Adipocyte (in vitro differentiated cells): Measurements from ENCODE around the gene KCNJ5.

ENCODE experiments used
- DNase-seq: peaks from one replicate; pipeline ENCODE4 v3.0.0-alpha.2; 2015; ENCODE audit warnings: low read depth
- H3K27me3 ChIP-seq: replicated peaks from 2 replicates; pipeline ENCODE4 v1.7.0; 2013; ENCODE audit warnings: mild to moderate bottlenecking, low read length, moderate library complexity; ENCODE audit not compliant: control insufficient read depth, insufficient read depth
- H3K36me3 ChIP-seq: 2 replicates; pipeline ENCODE4 v1.7.0; 2013; ENCODE audit warnings: low read length, mild to moderate bottlenecking, moderate library complexity; ENCODE audit not compliant: control insufficient read depth, insufficient read depth, severe bottlenecking
- H3K4me1 ChIP-seq: 2 replicates; pipeline ENCODE4 v1.7.0; 2013; ENCODE audit warnings: mild to moderate bottlenecking, low read length, moderate library complexity; ENCODE audit not compliant: control insufficient read depth, insufficient read depth
- H3K4me3 ChIP-seq: 2 replicates; pipeline ENCODE4 v1.7.0; 2013; ENCODE audit warnings: mild to moderate bottlenecking, low read length, moderate library complexity
- H3K9ac ChIP-seq: 2 replicates; pipeline ENCODE4 v1.7.0; 2013; ENCODE audit warnings: mild to moderate bottlenecking, low read length, moderate library complexity
- H3K9me3 ChIP-seq: 2 replicates; pipeline ENCODE4 v1.7.0; 2013; ENCODE audit warnings: mild to moderate bottlenecking, low read length, moderate library complexity; ENCODE audit not compliant: control insufficient read depth

The KCNJ5 gene

GRCh38 chr11:128927108-128927461, 35.9 kb downstream of the KCNJ5 start:
- DNase-seq = no peak
- no peaks in the 10 kb centered on the region for H3K4me1 ChIP-seq

GRCh38 chr11:128927683-128928336, 36.7 kb downstream of the KCNJ5 start:
- no peak overlapping the region for H3K9ac ChIP-seq
- H3K9me3 ChIP-seq = no peaks in the 10 kb centered on the region
- no peak overlapping the region for H3K4me3 ChIP-seq
- no peak for DNase-seq
- H3K36me3 ChIP-seq = no peaks in the 10 kb centered on the region
- peaks cover 51% of the 10 kb centered on the region for H3K27me3 ChIP-seq
- no peaks in the 10 kb centered on the region for H3K4me1 ChIP-seq

More at GRCh38 chr11:128927108-128927461, 35.9 kb downstream of the KCNJ5 start:
- H3K9ac ChIP-seq = no peak overlapping the region
- H3K36me3 ChIP-seq = no peaks in the 10 kb centered on the region
- H3K4me3 ChIP-seq = no peak overlapping the region
- H3K27me3 ChIP-seq = peaks cover 47% of the 10 kb centered on the region
- H3K9me3 ChIP-seq = no peaks in the 10 kb centered on the region

- Histone ChIP-seq H3K4me1 (no peaks in the 10 kb centered on the region), H3K27me3 (peaks cover 49% of the 10 kb centered on the region), H3K36me3 (no peaks in the 10 kb centered on the region), H3K9ac (no peak overlapping the region), H3K4me3 (no peak overlapping the region), H3K9me3 (no peaks in the 10 kb centered on the region)
- no peak for DNase-seq
These were observed 37.2 kb downstream of the KCNJ5 start for GRCh38 chr11:128928400-128928799.

- peaks cover 4% of the 10 kb centered on the region for H3K9me3 ChIP-seq
- no peak for DNase-seq
- no peak overlapping the region for H3K9ac ChIP-seq
- no peaks in the 10 kb centered on the region for H3K4me1 ChIP-seq
- no peak overlapping the region for H3K4me3 ChIP-seq
- H3K36me3 ChIP-seq = no peaks in the 10 kb centered on the region
- H3K27me3 ChIP-seq = peaks cover 44% of the 10 kb centered on the region
These were observed 38.3 kb downstream of the KCNJ5 start for GRCh38 chr11:128929468-128929867.

- H3K36me3 ChIP-seq = no peaks in the 10 kb centered on the region
- H3K9ac ChIP-seq = no peak overlapping the region
- H3K4me3 ChIP-seq = no peak overlapping the region
- H3K27me3 ChIP-seq = peaks cover 45% of the 10 kb centered on the region
- peak; percentile 19 for DNase-seq
- no peaks in the 10 kb centered on the region for H3K4me1 ChIP-seq
- H3K9me3 ChIP-seq = peaks cover 4% of the 10 kb centered on the region
These were observed 38.8 kb downstream of the KCNJ5 start for GRCh38 chr11:128929991-128930390.

- Histone ChIP-seq H3K4me3 (no peak overlapping the region), H3K36me3 (no peaks in the 10 kb centered on the region), H3K27me3 (peaks cover 41% of the 10 kb centered on the region), H3K9me3 (peaks cover 4% of the 10 kb centered on the region), H3K9ac (no peak overlapping the region), H3K4me1 (no peaks in the 10 kb centered on the region)
- no peak for DNase-seq
These were observed 39.9 kb downstream of the KCNJ5 start for GRCh38 chr11:128931066-128931465.

GRCh38 chr11:128931668-128932067, 40.5 kb downstream of the KCNJ5 start:
- Histone ChIP-seq H3K9ac (no peak overlapping the region), H3K27me3 (peaks cover 35% of the 10 kb centered on the region), H3K36me3 (no peaks in the 10 kb centered on the region), H3K9me3 (peaks cover 4% of the 10 kb centered on the region), H3K4me3 (no peak overlapping the region), H3K4me1 (no peaks in the 10 kb centered on the region)
- no peak for DNase-seq

- no peak overlapping the region for H3K4me3 ChIP-seq
- no peaks in the 10 kb centered on the region for H3K4me1 ChIP-seq
- no peak overlapping the region for H3K9ac ChIP-seq
- H3K9me3 ChIP-seq = peaks cover 4% of the 10 kb centered on the region
- peaks cover 27% of the 10 kb centered on the region for H3K27me3 ChIP-seq
- H3K36me3 ChIP-seq = no peaks in the 10 kb centered on the region
- no peak for DNase-seq
These were observed 42.5 kb downstream of the KCNJ5 start for GRCh38 chr11:128933481-128934178.

- H3K27me3 ChIP-seq = peaks cover 34% of the 10 kb centered on the region
- H3K9ac ChIP-seq = no peak overlapping the region
- no peak overlapping the region for H3K4me3 ChIP-seq
- no peaks in the 10 kb centered on the region for H3K4me1 ChIP-seq
- peaks cover 4% of the 10 kb centered on the region for H3K9me3 ChIP-seq
- DNase-seq = no peak
- H3K36me3 ChIP-seq = no peaks in the 10 kb centered on the region
These were observed 43.2 kb downstream of the KCNJ5 start for GRCh38 chr11:128934351-128934750.

GRCh38 chr11:128934926-128935325, 43.8 kb downstream of the KCNJ5 start:
- H3K4me1 ChIP-seq = no peaks in the 10 kb centered on the region
- no peaks in the 10 kb centered on the region for H3K36me3 ChIP-seq
- H3K27me3 ChIP-seq = peaks cover 37% of the 10 kb centered on the region
- no peak overlapping the region for H3K4me3 ChIP-seq
- no peak for DNase-seq
- no peak overlapping the region for H3K9ac ChIP-seq
- H3K9me3 ChIP-seq = peaks cover 4% of the 10 kb centered on the region

- Histone ChIP-seq H3K4me3 (no peak overlapping the region), H3K36me3 (no peaks in the 10 kb centered on the region), H3K27me3 (peaks cover 43% of the 10 kb centered on the region), H3K4me1 (no peaks in the 10 kb centered on the region), H3K9me3 (peaks cover 4% of the 10 kb centered on the region), H3K9ac (no peak overlapping the region)
- DNase-seq = no peak
These were observed 45.6 kb downstream of the KCNJ5 start for GRCh38 chr11:128936606-128937251.
